Measurements from ENCODE around the gene VSIG8. TPM values are rescaled to one million over a fixed set of nuclear protein-coding genes. Genes with fewer than 3 reads are reported as not detected.

The VSIG8 gene
- total RNA-seq, 1 experiment from 2014 or later, result not detected

GRCh38 chr1:159879977-159880376, 17.5 kb upstream of the VSIG8 start:
- Mint-ChIP-seq H3K27me3 (ENCODE audit: insufficient read depth, unreplicated experiment) (no peaks in the 10 kb centered on the region), H3K9me3 (ENCODE audit: unreplicated experiment) (no peaks in the 10 kb centered on the region), H3K27ac (ENCODE audit: unreplicated experiment) (no peak overlapping the region), H3K36me3 (ENCODE audit: insufficient read depth, unreplicated experiment) (no peaks in the 10 kb centered on the region), H3K4me3 (ENCODE audit: unreplicated experiment) (no peak overlapping the region), H3K4me1 (ENCODE audit: low read depth, unreplicated experiment) (no peaks in the 10 kb centered on the region)
- DNase-seq, result no peak
- intact Hi-C loops (cut with micrococcal nuclease; ENCODE audit: unreplicated experiment), result no loop called here
- BruUV-seq (replicated peaks), result no TSS peak
- Histone ChIP-seq H3K4me3 (ENCODE audit: low read depth, low read length) (no peak overlapping the region), H3K4me1 (no peaks in the 10 kb centered on the region), H3K9me3 (no peaks in the 10 kb centered on the region), H3K36me3 (ENCODE audit: control insufficient read depth, insufficient read depth, low read length) (no peaks in the 10 kb centered on the region), H3K27me3 (replicated peaks; ENCODE audit: control insufficient read depth, insufficient read depth, low read length) (no peaks in the 10 kb centered on the region)
- POLR2A ChIA-PET, result no interaction called here
- CTCF ChIA-PET, result no interaction called here
- TF ChIP-seq CTCF (IDR thresholded peaks at IDR 0.05; ENCODE audit: insufficient read depth in 1 of 2, low read depth in 1 of 2, low read length in 1 of 2, severe bottlenecking in 1 of 2, unreplicated experiment in 1 of 2), result no peak

GRCh38 chr1:159879136-159879535, 16.7 kb upstream of the VSIG8 start:
- Mint-ChIP-seq H3K27me3 (ENCODE audit: insufficient read depth, unreplicated experiment) (no peaks in the 10 kb centered on the region), H3K4me1 (ENCODE audit: low read depth, unreplicated experiment) (no peaks in the 10 kb centered on the region), H3K36me3 (ENCODE audit: insufficient read depth, unreplicated experiment) (no peaks in the 10 kb centered on the region), H3K27ac (ENCODE audit: unreplicated experiment) (no peak overlapping the region), H3K9me3 (ENCODE audit: unreplicated experiment) (no peaks in the 10 kb centered on the region), H3K4me3 (ENCODE audit: unreplicated experiment) (no peak overlapping the region)
- no peak for DNase-seq
- Histone ChIP-seq H3K9me3 (no peaks in the 10 kb centered on the region), H3K27me3 (replicated peaks; ENCODE audit: control insufficient read depth, insufficient read depth, low read length) (no peaks in the 10 kb centered on the region), H3K4me1 (no peaks in the 10 kb centered on the region), H3K4me3 (ENCODE audit: low read depth, low read length) (no peak overlapping the region), H3K36me3 (ENCODE audit: control insufficient read depth, insufficient read depth, low read length) (no peaks in the 10 kb centered on the region)
- ChIA-PET CTCF (interaction anchor here (0.6 kb wide), 1 partner anchor 67 kb away, joined by 3 read pairs; no protein-coding TSS in a partner anchor), POLR2A (no interaction called here)
- no peak for TF ChIP-seq CTCF (IDR thresholded peaks at IDR 0.05; ENCODE audit: insufficient read depth in 1 of 2, low read depth in 1 of 2, low read length in 1 of 2, severe bottlenecking in 1 of 2, unreplicated experiment in 1 of 2)
- no TSS peak for BruUV-seq (replicated peaks)
- intact Hi-C loops (cut with micrococcal nuclease; ENCODE audit: unreplicated experiment), result no loop called here

- BruUV-seq (replicated peaks), result no TSS peak
- CTCF ChIA-PET, result no interaction called here
- no peak overlapping the region for H3K4me3 Mint-ChIP-seq (ENCODE audit: unreplicated experiment)
Observed at GRCh38 chr1:159877695-159878444, 15.4 kb upstream of the VSIG8 start.

More at GRCh38 chr1:159877695-159878444, 15.4 kb upstream of the VSIG8 start:
- Histone ChIP-seq H3K27me3 (replicated peaks; ENCODE audit: control insufficient read depth, insufficient read depth, low read length) (no peaks in the 10 kb centered on the region), H3K9me3 (no peaks in the 10 kb centered on the region), H3K36me3 (ENCODE audit: control insufficient read depth, insufficient read depth, low read length) (no peaks in the 10 kb centered on the region), H3K4me3 (ENCODE audit: low read depth, low read length) (no peak overlapping the region), H3K4me1 (no peaks in the 10 kb centered on the region)
- intact Hi-C loops (cut with micrococcal nuclease; ENCODE audit: unreplicated experiment), result no loop called here
- TF ChIP-seq CTCF (IDR thresholded peaks at IDR 0.05; ENCODE audit: insufficient read depth in 1 of 2, low read depth in 1 of 2, low read length in 1 of 2, severe bottlenecking in 1 of 2, unreplicated experiment in 1 of 2), result no peak
- Mint-ChIP-seq H3K4me1 (ENCODE audit: low read depth, unreplicated experiment) (no peaks in the 10 kb centered on the region), H3K9me3 (ENCODE audit: unreplicated experiment) (no peaks in the 10 kb centered on the region), H3K36me3 (ENCODE audit: insufficient read depth, unreplicated experiment) (no peaks in the 10 kb centered on the region), H3K27me3 (ENCODE audit: insufficient read depth, unreplicated experiment) (no peaks in the 10 kb centered on the region), H3K27ac (ENCODE audit: unreplicated experiment) (no peak overlapping the region)
- DNase-seq, result no peak
- POLR2A ChIA-PET, result no interaction called here

Data from Caco-2 (cell line).